KOPT-K1 (cell line): ENCODE measurements around the gene CNTNAP2.

Source experiments
- H3K27ac ChIP-seq: fragments of 200-600 bp; sonication (generic); 2 replicates; pipeline ENCODE4 v1.5.1; 2016; ENCODE audit warnings: antibody characterized with exemption, mild to moderate bottlenecking, low read depth, low read length; ENCODE audit not compliant: poor library complexity, severe bottlenecking
- H3K36me3 ChIP-seq: fragments of 200-600 bp; sonication (generic); 2 replicates; pipeline ENCODE4 v1.5.1; 2017; ENCODE audit warnings: antibody characterized with exemption, mild to moderate bottlenecking, low read length, moderate library complexity; ENCODE audit not compliant: insufficient read depth
- H3K9me3 ChIP-seq: fragments of 200-600 bp; sonication (generic); 2 replicates; pipeline ENCODE4 v1.5.1; 2017; ENCODE audit warnings: antibody characterized with exemption, low read length, mild to moderate bottlenecking; ENCODE audit not compliant: insufficient read depth, poor library complexity, severe bottlenecking

The CNTNAP2 gene

GRCh38 chr7:147547252-147547897, 1430.8 kb downstream of the CNTNAP2 start:
- Histone ChIP-seq H3K27ac (no peak overlapping the region), H3K36me3 (no peaks in the 10 kb centered on the region), H3K9me3 (no peaks in the 10 kb centered on the region)

DNA sequence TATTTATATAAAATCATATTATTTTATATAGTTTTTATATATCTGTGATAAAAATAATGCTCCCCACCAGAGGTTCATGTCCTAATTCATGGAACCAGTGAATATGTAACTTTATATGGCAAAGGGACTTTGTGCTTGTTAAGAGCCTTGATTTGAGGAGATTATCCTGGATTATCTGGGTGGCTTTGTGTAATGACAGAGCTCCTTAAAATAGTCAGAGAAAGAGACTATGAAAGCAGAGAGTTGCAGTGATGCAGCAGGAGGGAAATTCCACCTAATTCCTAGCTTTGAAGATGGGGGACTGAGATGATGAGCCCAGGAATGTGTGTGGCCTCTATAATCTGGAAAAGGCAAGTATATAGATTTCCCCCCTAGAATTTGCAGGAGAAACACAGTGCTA, 1439.7 kb downstream of the CNTNAP2 start:
- Histone ChIP-seq H3K27ac (no peak overlapping the region), H3K9me3 (no peaks in the 10 kb centered on the region)

DNA sequence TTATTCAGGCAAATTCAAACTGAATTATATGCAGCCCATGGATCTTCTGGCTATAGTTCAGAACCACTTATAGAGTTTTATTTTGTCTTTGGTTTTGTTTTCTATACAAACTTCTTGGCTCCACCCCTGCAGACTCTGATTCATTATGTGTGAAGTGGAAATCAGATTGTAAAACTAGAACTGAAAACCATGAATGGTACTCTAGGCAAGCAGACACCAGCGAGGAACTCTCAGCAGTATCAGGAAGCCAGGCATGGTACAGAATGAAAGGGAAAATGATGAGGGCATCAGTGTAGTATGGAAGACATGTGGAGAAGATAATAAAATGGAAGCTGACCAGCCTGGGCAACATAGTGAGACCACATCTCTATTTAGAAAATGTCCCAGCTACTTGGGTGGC, 1447.1 kb downstream of the CNTNAP2 start:
- no peaks in the 10 kb centered on the region for H3K36me3 ChIP-seq
- no peaks in the 10 kb centered on the region for H3K9me3 ChIP-seq
- no peak overlapping the region for H3K27ac ChIP-seq

More for the DNA sequence above, 1439.7 kb downstream of the CNTNAP2 start:
- no peaks in the 10 kb centered on the region for H3K36me3 ChIP-seq

DNA sequence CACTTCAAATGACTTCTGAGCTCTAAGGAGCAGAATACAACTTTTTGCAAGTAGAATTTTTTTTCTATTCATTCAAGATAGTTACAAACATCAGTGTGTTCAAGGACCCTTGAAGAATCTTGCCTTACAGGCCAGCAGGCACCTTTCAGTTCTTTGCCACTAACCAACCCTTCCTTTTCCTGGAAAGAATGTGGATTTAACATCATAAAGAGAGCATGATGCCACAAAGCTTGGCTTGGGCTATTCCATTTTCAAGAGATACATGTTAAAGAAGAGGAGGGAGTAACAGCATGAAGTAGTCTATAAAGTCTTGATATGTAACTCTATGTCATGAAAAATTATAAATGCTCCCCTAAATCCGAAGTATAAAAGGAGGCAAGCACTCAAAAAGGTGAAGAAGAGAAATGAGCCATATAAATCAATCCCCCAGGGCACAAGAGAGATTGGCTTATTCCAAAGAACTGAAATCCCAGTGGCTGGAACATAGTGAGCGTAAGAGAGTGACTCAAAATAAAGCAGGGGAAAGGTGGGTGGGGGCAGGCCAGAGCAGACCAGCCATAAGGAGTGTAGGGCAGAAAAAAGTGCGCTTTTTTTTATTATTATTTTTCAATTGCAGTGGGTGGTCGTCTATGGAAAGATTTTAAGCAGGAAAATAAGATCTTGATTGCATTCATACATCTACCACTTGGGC, 1448.3 kb downstream of the CNTNAP2 start:
- Histone ChIP-seq H3K36me3 (no peaks in the 10 kb centered on the region), H3K9me3 (no peaks in the 10 kb centered on the region), H3K27ac (no peak overlapping the region)

DNA sequence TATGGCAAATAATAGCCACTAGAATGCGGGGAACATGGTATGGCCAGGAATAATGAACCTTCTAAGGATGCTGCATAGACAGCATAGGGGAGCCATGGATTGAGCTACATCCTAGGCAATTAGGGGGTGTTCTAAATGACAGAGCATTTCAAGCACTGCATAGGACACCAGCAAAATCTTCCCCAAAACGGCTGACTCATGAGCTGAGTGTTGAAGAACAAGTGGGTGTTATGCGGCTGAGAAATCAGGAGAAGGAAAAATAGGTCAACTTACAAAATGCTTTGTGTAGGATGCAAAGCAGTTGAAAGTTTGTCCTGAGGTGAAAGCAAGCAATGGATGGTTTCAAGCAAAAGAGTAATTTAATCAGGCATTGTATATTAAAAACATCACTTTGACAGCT, 1450.4 kb downstream of the CNTNAP2 start:
- Histone ChIP-seq H3K27ac (no peak overlapping the region), H3K9me3 (no peaks in the 10 kb centered on the region), H3K36me3 (no peaks in the 10 kb centered on the region)

DNA sequence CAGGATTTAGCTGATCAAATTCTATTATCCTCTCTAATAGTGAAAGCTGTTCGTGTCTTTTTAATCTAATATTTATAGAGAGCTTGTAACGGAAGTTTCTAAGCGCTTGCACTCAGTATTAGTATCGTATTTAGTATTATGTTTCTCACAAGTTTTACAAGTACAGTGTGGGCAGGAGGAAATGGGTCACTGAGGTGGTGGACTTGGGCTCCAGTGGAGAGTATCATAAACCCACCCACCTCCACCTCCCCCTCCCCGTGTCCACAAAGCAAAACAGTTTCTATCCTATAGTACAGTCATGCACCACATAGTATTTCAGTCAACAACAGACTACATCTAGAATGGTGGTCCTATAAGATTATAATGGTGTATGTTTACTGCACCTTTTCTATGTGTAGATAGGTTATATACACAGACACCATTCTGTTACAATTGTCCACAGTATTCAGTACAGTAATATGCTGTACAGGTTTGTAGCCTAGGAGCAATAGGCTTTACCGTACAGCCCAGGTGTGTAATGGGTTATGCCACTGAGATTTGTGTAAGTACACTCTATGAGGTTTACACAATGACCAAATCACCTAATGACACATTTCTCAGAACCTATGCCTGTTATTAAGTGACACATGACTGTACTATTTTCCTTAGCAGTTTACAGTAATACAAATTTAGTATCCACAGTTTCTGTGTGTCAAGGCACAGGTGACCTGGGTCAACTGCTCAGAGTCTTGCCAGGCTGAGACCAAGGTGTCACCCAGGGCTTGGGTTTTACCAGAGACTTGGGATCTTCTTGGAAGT, 1452.7 kb downstream of the CNTNAP2 start:
- no peaks in the 10 kb centered on the region for H3K36me3 ChIP-seq
- no peaks in the 10 kb centered on the region for H3K9me3 ChIP-seq
- no peak overlapping the region for H3K27ac ChIP-seq

DNA sequence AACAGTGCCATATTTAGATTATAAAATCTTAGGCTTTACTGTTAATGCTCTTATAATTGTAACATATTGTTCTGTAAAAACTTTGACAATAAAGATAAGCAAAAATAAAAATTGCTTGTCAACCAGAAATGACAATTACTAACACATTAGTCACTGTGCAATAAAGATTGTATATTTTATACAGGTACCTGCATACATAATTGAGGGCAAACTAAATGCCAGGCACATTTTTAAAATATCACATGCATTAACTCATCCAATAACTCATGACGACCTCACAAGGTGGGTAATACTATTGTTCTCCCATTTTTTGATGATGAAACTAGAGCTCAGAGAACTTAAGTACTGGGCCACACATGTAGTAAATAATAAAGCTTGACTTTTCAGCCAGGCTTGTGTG, 1453.8 kb downstream of the CNTNAP2 start:
- Histone ChIP-seq H3K9me3 (no peaks in the 10 kb centered on the region), H3K27ac (no peak overlapping the region), H3K36me3 (no peaks in the 10 kb centered on the region)

DNA sequence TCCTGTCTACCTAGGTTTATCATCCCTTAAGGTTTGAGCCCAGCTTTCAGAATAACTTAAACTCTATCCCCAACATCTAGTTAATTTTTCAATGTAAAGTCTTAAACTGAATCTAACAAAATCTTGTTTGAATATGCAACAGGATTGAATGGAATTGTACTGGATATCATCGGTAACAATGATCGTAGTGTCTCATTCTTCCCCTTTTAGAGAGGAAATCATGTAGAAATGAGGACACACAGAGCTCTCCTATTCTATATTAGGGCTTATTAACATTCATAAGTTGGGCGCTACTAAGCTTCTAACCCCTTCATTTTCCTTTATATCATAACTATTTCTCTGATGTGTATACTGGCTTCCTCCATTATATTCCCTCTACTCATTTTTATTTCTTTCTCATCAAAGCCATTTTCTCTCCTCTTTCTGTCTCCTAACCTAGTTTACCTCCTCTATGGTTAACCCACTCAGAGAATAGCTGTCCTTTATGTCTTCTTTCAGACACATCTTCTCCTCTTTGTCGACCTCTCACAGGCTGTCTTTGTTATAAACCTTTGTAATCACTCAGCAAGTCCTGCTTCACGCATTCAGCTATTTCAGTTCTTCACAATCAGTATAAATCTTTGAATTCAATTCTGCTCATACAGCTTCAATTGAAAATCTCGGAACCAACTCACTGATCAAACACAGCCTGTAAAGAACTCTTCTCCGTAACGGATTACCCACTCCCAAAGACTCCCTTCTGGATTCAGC, 1455.0 kb downstream of the CNTNAP2 start:
- Histone ChIP-seq H3K36me3 (no peaks in the 10 kb centered on the region), H3K9me3 (no peaks in the 10 kb centered on the region), H3K27ac (no peak overlapping the region)

DNA sequence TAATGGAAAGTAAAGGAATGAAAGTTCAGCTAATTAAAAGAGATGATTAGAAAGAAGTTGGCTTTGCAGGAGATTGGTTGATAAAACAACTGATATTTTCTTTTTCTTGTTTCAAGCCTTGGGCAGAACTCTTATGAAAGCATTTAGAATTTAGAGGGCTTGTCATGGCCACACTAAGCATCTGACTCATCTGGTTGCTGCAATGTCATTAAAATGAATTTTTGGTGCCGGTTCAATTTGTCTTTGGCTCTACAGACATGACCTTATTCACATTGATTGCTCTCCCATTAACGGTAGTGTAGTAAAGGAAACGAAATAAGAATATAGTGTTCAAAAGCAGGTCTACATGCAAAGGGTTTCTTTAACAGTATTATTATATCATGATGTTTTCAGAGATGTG, 1461.6 kb downstream of the CNTNAP2 start:
- Histone ChIP-seq H3K27ac (no peak overlapping the region), H3K9me3 (no peaks in the 10 kb centered on the region), H3K36me3 (no peaks in the 10 kb centered on the region)

DNA sequence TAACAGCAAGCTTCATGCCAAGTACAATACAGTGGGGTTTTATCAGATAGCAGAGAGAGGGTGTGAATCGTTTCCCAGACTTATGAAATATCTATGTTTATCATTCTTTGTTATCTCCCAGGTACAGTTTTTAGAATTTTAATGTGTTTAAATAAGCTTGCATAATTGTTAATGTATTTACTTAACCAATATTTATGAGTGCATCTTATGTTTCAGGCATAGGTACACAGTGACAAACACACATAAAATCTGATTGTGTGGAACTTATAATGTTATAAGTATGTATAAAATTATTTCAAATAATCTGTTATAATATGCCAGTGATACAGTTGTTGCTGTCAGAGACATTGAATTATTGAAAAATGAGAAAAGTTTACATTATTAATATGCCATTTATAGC, 1462.5 kb downstream of the CNTNAP2 start:
- Histone ChIP-seq H3K9me3 (no peaks in the 10 kb centered on the region), H3K27ac (no peak overlapping the region), H3K36me3 (no peaks in the 10 kb centered on the region)

GRCh38 chr7:147584771-147585193, 1468.2 kb downstream of the CNTNAP2 start:
- no peak overlapping the region for H3K27ac ChIP-seq
- no peaks in the 10 kb centered on the region for H3K9me3 ChIP-seq
- H3K36me3 ChIP-seq, result no peaks in the 10 kb centered on the region

DNA sequence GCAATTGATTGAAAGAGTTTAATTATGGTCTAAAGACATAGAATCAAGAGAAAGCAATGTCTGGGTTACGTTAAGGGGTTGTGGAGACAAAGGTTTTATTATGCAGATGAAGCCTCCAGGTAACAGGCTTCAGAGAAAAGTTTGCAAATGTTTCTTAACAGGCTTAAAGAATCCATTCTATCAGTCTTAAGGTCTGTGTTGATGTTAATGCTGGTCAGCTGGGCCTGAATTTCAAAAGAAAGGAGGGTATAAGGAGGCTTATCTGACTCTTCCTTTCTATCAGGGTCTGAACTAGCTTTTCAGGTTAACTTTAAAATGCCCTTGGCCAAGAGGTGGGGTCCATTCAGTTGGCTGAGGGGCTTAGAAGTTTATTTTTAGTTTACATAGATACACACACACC, 1469.5 kb downstream of the CNTNAP2 start:
- Histone ChIP-seq H3K27ac (no peak overlapping the region), H3K36me3 (no peaks in the 10 kb centered on the region), H3K9me3 (no peaks in the 10 kb centered on the region)

- Histone ChIP-seq H3K27ac (no peak overlapping the region), H3K9me3 (no peaks in the 10 kb centered on the region), H3K36me3 (no peaks in the 10 kb centered on the region)
Observed at GRCh38 chr7:147586526-147586925, 1469.9 kb downstream of the CNTNAP2 start.

DNA sequence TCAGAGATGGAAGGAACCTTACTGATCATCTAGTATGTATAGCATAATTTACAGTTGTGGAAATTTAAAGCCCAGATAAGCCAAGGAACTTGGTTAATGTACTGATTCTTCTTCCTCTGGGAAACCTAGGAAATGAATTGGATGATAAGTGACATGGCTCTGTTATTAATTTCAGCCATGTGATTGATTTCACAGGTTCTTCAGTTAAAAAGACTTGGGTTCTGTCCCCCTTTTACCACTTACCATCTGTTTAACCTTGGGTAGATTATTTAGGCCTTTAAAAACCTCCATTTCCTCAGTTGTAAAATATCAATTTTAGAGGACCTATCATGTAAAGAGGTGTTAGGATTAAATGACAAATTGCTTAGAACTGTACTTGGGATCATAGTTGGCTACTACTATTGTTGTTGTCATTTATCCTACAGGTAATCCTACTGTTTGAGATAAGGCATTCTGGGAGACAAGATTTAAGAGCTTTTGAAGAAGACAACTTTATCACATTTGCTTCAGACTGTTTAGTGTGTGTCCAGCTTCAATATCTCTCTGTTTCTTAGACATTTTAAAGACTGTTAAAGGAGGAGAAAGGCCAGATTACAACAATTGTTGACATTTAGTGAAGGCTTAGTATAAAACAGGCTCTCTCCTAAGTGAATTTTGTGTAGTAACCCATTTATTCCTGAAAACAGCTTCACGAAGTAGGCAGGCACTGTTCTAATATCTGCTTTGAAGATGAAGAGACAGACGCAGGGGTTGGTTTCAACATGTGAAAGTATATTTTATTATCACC, 1476.9 kb downstream of the CNTNAP2 start:
- Histone ChIP-seq H3K27ac (no peak overlapping the region), H3K9me3 (no peaks in the 10 kb centered on the region), H3K36me3 (no peaks in the 10 kb centered on the region)
